ENCODE data around the gene NSMCE1. TPM values are rescaled to one million over a fixed set of nuclear protein-coding genes. Genes with fewer than 3 reads are reported as not detected.
"Not testable (repeated sequence)": the region's sequence is repeated elsewhere in the genome, so short reads cannot be mapped to it uniquely, and the experiment has no call there.

NSMCE1 gene
- polyA plus RNA-seq, 1 donor from 2014 or later = 78.1 TPM

- not testable (repeated sequence) for H3K4me1 Mint-ChIP-seq, H3K9me3 Mint-ChIP-seq, H3K27me3 Mint-ChIP-seq, H3K27ac Mint-ChIP-seq
- Mint-ChIP-seq H3K36me3 (peaks cover 14% of the 10 kb centered on the region), H3K4me3 (peak overlapping the region in 1 of 4 donors; percentile 50)
Measured at GRCh38 chr16:27248886-27249285, 19.7 kb downstream of the NSMCE1 start.

GRCh38 chr16:27248036-27248435 is 20.5 kb downstream of the NSMCE1 start:
- Mint-ChIP-seq H3K36me3 (peaks cover 10% of the 10 kb centered on the region), H3K9me3 (peaks cover 0 to 1% (median 0%) of the 10 kb centered on the region in 3 donors), H3K4me1 (peaks cover 3 to 5% (median 5%) of the 10 kb centered on the region in 3 donors), H3K27me3 (no peaks in the 10 kb centered on the region), H3K4me3 (no peak overlapping the region), H3K27ac (peak overlapping the region in 1 of 3 donors; percentile 27)

GRCh38 chr16:27247076-27247475 is 21.5 kb downstream of the NSMCE1 start:
- H3K9me3 Mint-ChIP-seq, H3K27ac Mint-ChIP-seq, H3K36me3 Mint-ChIP-seq, H3K27me3 Mint-ChIP-seq, H3K4me3 Mint-ChIP-seq: not testable (repeated sequence)
- H3K4me1 Mint-ChIP-seq = peaks cover 6 to 13% (median 9%) of the 10 kb centered on the region in 3 donors

GRCh38 chr16:27246439-27246838 is 22.1 kb downstream of the NSMCE1 start:
- Mint-ChIP-seq H3K27me3 (no peaks in the 10 kb centered on the region), H3K4me1 (peaks cover 6 to 13% (median 9%) of the 10 kb centered on the region in 3 donors), H3K9me3 (peaks cover 0 to 1% (median 0%) of the 10 kb centered on the region in 3 donors), H3K36me3 (peaks cover 8% of the 10 kb centered on the region), H3K4me3 (no peak overlapping the region), H3K27ac (no peak overlapping the region)

GRCh38 chr16:27245276-27246172 is 23.0 kb downstream of the NSMCE1 start:
- Mint-ChIP-seq H3K27ac (no peak overlapping the region), H3K9me3 (peaks cover 0 to 1% (median 0%) of the 10 kb centered on the region in 3 donors)

GRCh38 chr16:27244363-27244755 is 24.2 kb downstream of the NSMCE1 start:
- Mint-ChIP-seq H3K36me3 (peaks cover 7% of the 10 kb centered on the region), H3K4me1 (peaks cover 6 to 11% (median 9%) of the 10 kb centered on the region in 3 donors), H3K4me3 (no peak overlapping the region), H3K27ac (no peak overlapping the region), H3K27me3 (no peaks in the 10 kb centered on the region), H3K9me3 (peaks cover 0 to 1% (median 0%) of the 10 kb centered on the region in 3 donors)

More at GRCh38 chr16:27245276-27246172, 23.0 kb downstream of the NSMCE1 start:
- no peak overlapping the region for H3K4me3 Mint-ChIP-seq
- H3K4me1 Mint-ChIP-seq = peaks cover 6 to 13% (median 9%) of the 10 kb centered on the region in 3 donors
- no peaks in the 10 kb centered on the region for H3K27me3 Mint-ChIP-seq
- peaks cover 7% of the 10 kb centered on the region for H3K36me3 Mint-ChIP-seq

GRCh38 chr16:27243725-27244362 is 24.7 kb downstream of the NSMCE1 start:
- Mint-ChIP-seq H3K4me1 (peaks cover 6 to 11% (median 9%) of the 10 kb centered on the region in 3 donors), H3K27me3 (no peaks in the 10 kb centered on the region), H3K9me3 (peaks cover 0 to 1% (median 0%) of the 10 kb centered on the region in 3 donors), H3K4me3 (no peak overlapping the region), H3K36me3 (peaks cover 7% of the 10 kb centered on the region), H3K27ac (no peak overlapping the region)

GRCh38 chr16:27242868-27243590 is 25.5 kb downstream of the NSMCE1 start:
- Mint-ChIP-seq H3K27me3 (no peaks in the 10 kb centered on the region), H3K27ac (no peak overlapping the region), H3K9me3 (no peaks in the 10 kb centered on the region), H3K4me1 (peaks cover 7 to 17% (median 14%) of the 10 kb centered on the region in 3 donors), H3K36me3 (peaks cover 5% of the 10 kb centered on the region), H3K4me3 (peak overlapping the region in 1 of 4 donors; percentile 15)

- Mint-ChIP-seq H3K27ac (no peak overlapping the region), H3K27me3 (no peaks in the 10 kb centered on the region), H3K9me3 (no peaks in the 10 kb centered on the region), H3K36me3 (peaks cover 3% of the 10 kb centered on the region), H3K4me3 (no peak overlapping the region), H3K4me1 (peaks cover 13 to 22% (median 20%) of the 10 kb centered on the region in 3 donors)
Measured at GRCh38 chr16:27242398-27242797, 26.2 kb downstream of the NSMCE1 start.

GRCh38 chr16:27241658-27242057 is 26.9 kb downstream of the NSMCE1 start:
- Mint-ChIP-seq H3K27me3 (no peaks in the 10 kb centered on the region), H3K4me1 (peaks cover 21 to 29% (median 28%) of the 10 kb centered on the region in 3 donors), H3K36me3 (peaks cover 3% of the 10 kb centered on the region), H3K4me3 (no peak overlapping the region), H3K27ac (no peak overlapping the region), H3K9me3 (no peaks in the 10 kb centered on the region)

GRCh38 chr16:27240948-27241531 is 27.5 kb downstream of the NSMCE1 start:
- Mint-ChIP-seq H3K4me1 (peaks cover 21 to 31% (median 29%) of the 10 kb centered on the region in 3 donors), H3K4me3 (no peak overlapping the region), H3K36me3 (peaks cover 3% of the 10 kb centered on the region), H3K27me3 (no peaks in the 10 kb centered on the region), H3K9me3 (no peaks in the 10 kb centered on the region), H3K27ac (no peak overlapping the region)

GRCh38 chr16:27239906-27240655 is 28.5 kb downstream of the NSMCE1 start:
- no peaks in the 10 kb centered on the region for H3K27me3 Mint-ChIP-seq
- H3K4me3 Mint-ChIP-seq = no peak overlapping the region
- H3K27ac Mint-ChIP-seq = peak overlapping the region in 2 of 3 donors; percentile 76 to 85
- peaks cover 24 to 35% (median 32%) of the 10 kb centered on the region in 3 donors for H3K4me1 Mint-ChIP-seq
- no peaks in the 10 kb centered on the region for H3K36me3 Mint-ChIP-seq
- no peaks in the 10 kb centered on the region for H3K9me3 Mint-ChIP-seq

GRCh38 chr16:27239026-27239425 is 29.5 kb downstream of the NSMCE1 start:
- Mint-ChIP-seq H3K36me3 (no peaks in the 10 kb centered on the region), H3K9me3 (no peaks in the 10 kb centered on the region), H3K4me3 (peak overlapping the region in 3 of 4 donors; percentile 28 to 81 (median 55)), H3K4me1 (peaks cover 28 to 38% (median 35%) of the 10 kb centered on the region in 3 donors), H3K27ac (peak overlapping the region in 1 of 3 donors; percentile 78), H3K27me3 (no peaks in the 10 kb centered on the region)

- no peaks in the 10 kb centered on the region for H3K36me3 Mint-ChIP-seq
- peak overlapping the region; percentile 30 to 86 (median 78) for H3K27ac Mint-ChIP-seq
- no peaks in the 10 kb centered on the region for H3K27me3 Mint-ChIP-seq
- H3K4me3 Mint-ChIP-seq = peak overlapping the region in 3 of 4 donors; percentile 34 to 92 (median 90)
- no peaks in the 10 kb centered on the region for H3K9me3 Mint-ChIP-seq
- peaks cover 28 to 38% (median 35%) of the 10 kb centered on the region in 3 donors for H3K4me1 Mint-ChIP-seq
Measured at GRCh38 chr16:27238591-27238990, 30.0 kb downstream of the NSMCE1 start.

Data from IgD-negative memory B cell (primary cell).